Ishikawa (cell line): Measurements from ENCODE around the gene NLGN1.

ENCODE experiments used
- CEBPB ChIP-seq: IDR thresholded peaks from 2 replicates; pipeline ENCODE4 v1.6.1; 2012
- CREB1 ChIP-seq: IDR thresholded peaks from 2 replicates; pipeline ENCODE4 v1.6.1; 2012; ENCODE audit warnings: low read depth
- EGR1 ChIP-seq: IDR thresholded peaks from 2 replicates; pipeline ENCODE4 v1.6.1; 2012
- EP300 ChIP-seq: IDR thresholded peaks from 2 replicates; pipeline ENCODE4 v1.6.1; 2012; ENCODE audit warnings: borderline replicate concordance
- FOXM1 ChIP-seq: IDR thresholded peaks from 2 replicates; pipeline ENCODE4 v1.6.1; 2012; ENCODE audit warnings: low read depth, borderline replicate concordance
- NFIC ChIP-seq: IDR thresholded peaks from 2 replicates; pipeline ENCODE4 v1.6.1; 2012
- RAD21 ChIP-seq: IDR thresholded peaks from 2 replicates; pipeline ENCODE4 v1.6.1; 2012; ENCODE audit warnings: low read depth
- REST ChIP-seq: IDR thresholded peaks from 2 replicates; pipeline ENCODE4 v1.6.1; 2012; ENCODE audit warnings: low read depth, mild to moderate bottlenecking
- TAF1 ChIP-seq: IDR thresholded peaks from 2 replicates; pipeline ENCODE4 v1.6.1; 2012; ENCODE audit warnings: low read depth, mild to moderate bottlenecking
- TCF12 ChIP-seq: IDR thresholded peaks from 2 replicates; pipeline ENCODE4 v1.6.1; 2012; ENCODE audit warnings: low read depth
- TEAD4 ChIP-seq: IDR thresholded peaks from 2 replicates; pipeline ENCODE4 v1.6.1; 2012
- USF1 ChIP-seq: IDR thresholded peaks from 2 replicates; pipeline ENCODE4 v1.6.1; 2012
- YY1 ChIP-seq: IDR thresholded peaks from 2 replicates; pipeline ENCODE4 v1.6.1; 2012; ENCODE audit warnings: low read depth
- ZBTB7A ChIP-seq: IDR thresholded peaks from 2 replicates; pipeline ENCODE4 v1.6.1; 2012; ENCODE audit warnings: low read depth
- TF ChIP-seq, protein P1 (sequence below): IDR thresholded peaks from 2 replicates; pipeline ENCODE4 v1.6.1; 2012

The NLGN1 gene

DNA sequence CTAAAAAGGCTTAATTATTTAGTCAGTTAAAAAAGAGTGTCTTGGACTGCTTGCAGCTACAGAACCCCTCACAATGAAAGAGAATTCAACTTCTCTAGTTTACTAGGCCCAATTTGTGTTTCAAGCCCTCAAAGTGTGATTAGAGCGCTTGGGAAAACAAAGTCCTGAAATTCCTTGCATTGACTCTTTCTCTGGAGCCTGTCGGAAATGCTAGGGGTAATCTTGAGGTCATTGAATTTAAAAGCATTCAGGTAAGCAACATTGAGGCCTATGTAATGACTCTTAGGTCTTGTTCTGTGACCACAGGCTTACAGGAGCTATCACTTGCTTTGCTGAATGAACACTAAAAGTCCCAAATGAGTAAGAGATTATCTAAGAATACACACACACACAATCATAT is 186.0 kb downstream of the NLGN1 start:
- TF ChIP-seq REST (no peak), TCF12 (no peak), FOXM1 (no peak), RAD21 (no peak), YY1 (no peak), CEBPB (no peak), NFIC (no peak), TEAD4 (no peak)
- TF ChIP-seq, protein P1, sequence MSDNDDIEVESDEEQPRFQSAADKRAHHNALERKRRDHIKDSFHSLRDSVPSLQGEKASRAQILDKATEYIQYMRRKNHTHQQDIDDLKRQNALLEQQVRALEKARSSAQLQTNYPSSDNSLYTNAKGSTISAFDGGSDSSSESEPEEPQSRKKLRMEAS, result no peak

DNA sequence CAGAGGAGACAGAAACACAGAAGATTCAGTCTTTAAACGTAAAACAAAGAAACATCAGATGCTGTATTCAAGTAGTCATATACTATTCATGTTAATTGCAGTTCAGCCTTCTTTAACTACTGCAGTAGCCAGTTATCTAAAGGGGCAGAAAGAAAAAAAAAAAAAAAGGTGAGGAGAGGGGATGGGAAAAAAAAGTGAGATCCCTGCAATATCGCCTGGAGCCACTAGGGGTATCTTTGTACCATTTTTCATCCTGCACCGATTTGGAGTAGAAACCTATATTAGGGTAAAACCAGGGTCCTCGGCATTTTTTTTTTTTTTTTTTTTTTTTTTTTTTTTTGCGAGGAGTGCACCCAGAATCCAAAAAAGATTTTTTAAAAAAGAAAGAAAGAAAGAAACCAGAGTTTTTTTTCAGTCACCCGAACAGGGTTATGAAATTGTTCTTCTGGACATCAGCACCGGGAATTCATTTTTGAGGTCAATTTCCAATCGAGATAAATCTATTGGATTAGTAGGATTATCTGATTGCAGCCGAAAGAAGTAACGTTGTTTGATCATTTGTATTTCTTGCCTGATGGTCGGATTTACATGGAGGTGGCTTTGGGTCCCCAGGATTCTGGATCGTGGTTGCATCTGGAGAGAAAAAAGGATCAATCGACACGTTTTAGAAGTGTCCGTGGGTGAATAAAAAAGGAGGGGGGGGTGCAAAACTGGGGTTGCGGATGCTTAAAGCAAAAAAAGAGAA is 186.7 kb downstream of the NLGN1 start:
- TF ChIP-seq NFIC (no peak), RAD21 (peak; percentile 60)

- TF ChIP-seq RAD21, result no peak
- TF ChIP-seq CREB1, result no peak
- no peak for TF ChIP-seq REST
- no peak for TF ChIP-seq TEAD4
- TF ChIP-seq FOXM1, result no peak
- TF ChIP-seq YY1, result no peak
- no peak for TF ChIP-seq ZBTB7A
- TF ChIP-seq TAF1, result no peak
- no peak for TF ChIP-seq CEBPB
- TF ChIP-seq, protein P1, result no peak
- TF ChIP-seq EGR1, result no peak
- TF ChIP-seq USF1, result no peak
- TF ChIP-seq NFIC, result no peak
- no peak for TF ChIP-seq TCF12
- no peak for TF ChIP-seq EP300
Measured at GRCh38 chr3:173584838-173585831, 187.6 kb downstream of the NLGN1 start.

DNA sequence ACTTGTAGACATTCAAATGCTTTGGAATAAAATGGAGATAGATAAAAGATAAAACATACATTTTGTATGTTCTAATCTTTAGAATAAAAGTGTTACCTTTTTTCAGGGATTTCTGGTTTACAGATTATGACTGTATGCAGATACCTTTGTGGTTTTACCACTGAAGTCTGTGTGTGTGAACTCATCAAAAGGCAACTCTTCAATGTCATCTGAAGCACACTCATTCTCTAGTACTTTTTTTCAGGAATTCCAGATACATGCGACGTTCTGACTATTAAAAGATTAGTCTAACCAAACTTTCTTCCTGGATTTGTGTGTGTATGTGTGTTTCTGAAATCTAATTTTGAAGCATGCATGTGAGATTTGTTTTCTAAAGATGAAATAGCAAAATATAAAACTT is 188.6 kb downstream of the NLGN1 start:
- TF ChIP-seq YY1, result no peak
- no peak for TF ChIP-seq ZBTB7A
- TF ChIP-seq CEBPB, result no peak
- no peak for TF ChIP-seq REST
- no peak for TF ChIP-seq TAF1
- no peak for TF ChIP-seq EGR1
- TF ChIP-seq TCF12, result no peak
- no peak for TF ChIP-seq NFIC
- TF ChIP-seq USF1, result no peak
- TF ChIP-seq CREB1, result no peak
- TF ChIP-seq, protein P1, result no peak
- no peak for TF ChIP-seq RAD21
- TF ChIP-seq EP300, result no peak
